ES-I3 (cell line): ENCODE measurements around the gene NPAS1.

Experiments used
- H3K36me3 ChIP-seq: 2 replicates; pipeline ENCODE4 v1.6.1; 2013; ENCODE audit warnings: mild to moderate bottlenecking, low read length, control low read depth, moderate library complexity; ENCODE audit not compliant: insufficient read depth
- H3K4me1 ChIP-seq: 2 replicates; pipeline ENCODE4 v1.6.1; 2013; ENCODE audit warnings: mild to moderate bottlenecking, control low read depth, low read length; ENCODE audit not compliant: insufficient read depth
- H3K9ac ChIP-seq: 2 replicates; pipeline ENCODE4 v1.6.1; 2013; ENCODE audit warnings: low read depth, mild to moderate bottlenecking, low read length, moderate library complexity
- H3K9me3 ChIP-seq: 2 replicates; pipeline ENCODE4 v1.6.1; 2013; ENCODE audit warnings: mild to moderate bottlenecking, low read length, moderate library complexity; ENCODE audit not compliant: control insufficient read depth, insufficient read depth

NPAS1 gene

GRCh38 chr19:47081095-47081494, 61.5 kb downstream of the NPAS1 start:
- Histone ChIP-seq H3K36me3 (peaks cover 28% of the 10 kb centered on the region), H3K9me3 (no peaks in the 10 kb centered on the region), H3K4me1 (peaks cover 12% of the 10 kb centered on the region; the same call in 1 of the 2 replicates), H3K9ac (no peak overlapping the region)

GRCh38 chr19:47082493-47082892, 62.9 kb downstream of the NPAS1 start:
- peaks cover 33% of the 10 kb centered on the region for H3K36me3 ChIP-seq

GRCh38 chr19:47084879-47085439, 65.3 kb downstream of the NPAS1 start:
- peaks cover 37% of the 10 kb centered on the region for H3K36me3 ChIP-seq
- peaks cover 12% of the 10 kb centered on the region; the same call in 1 of the 2 replicates for H3K4me1 ChIP-seq
- no peaks in the 10 kb centered on the region for H3K9me3 ChIP-seq
- no peak overlapping the region for H3K9ac ChIP-seq

More at GRCh38 chr19:47082493-47082892, 62.9 kb downstream of the NPAS1 start:
- Histone ChIP-seq H3K9me3 (no peaks in the 10 kb centered on the region), H3K9ac (no peak overlapping the region), H3K4me1 (peaks cover 12% of the 10 kb centered on the region; the same call in 1 of the 2 replicates)

GRCh38 chr19:47086280-47086679, 66.6 kb downstream of the NPAS1 start:
- Histone ChIP-seq H3K4me1 (peaks cover 8% of the 10 kb centered on the region; the same call in 1 of the 2 replicates), H3K9me3 (no peaks in the 10 kb centered on the region), H3K36me3 (peaks cover 28% of the 10 kb centered on the region)

GRCh38 chr19:47089767-47090350, 70.2 kb downstream of the NPAS1 start:
- Histone ChIP-seq H3K4me1 (peaks cover 3% of the 10 kb centered on the region; the same call in 1 of the 2 replicates), H3K36me3 (peaks cover 12% of the 10 kb centered on the region), H3K9me3 (no peaks in the 10 kb centered on the region), H3K9ac (no peak overlapping the region)

More at GRCh38 chr19:47086280-47086679, 66.6 kb downstream of the NPAS1 start:
- H3K9ac ChIP-seq, result no peak overlapping the region

GRCh38 chr19:47093254-47093653, 73.6 kb downstream of the NPAS1 start:
- no peaks in the 10 kb centered on the region for H3K9me3 ChIP-seq
- no peak overlapping the region for H3K9ac ChIP-seq
- peaks cover 26% of the 10 kb centered on the region for H3K4me1 ChIP-seq
- peaks cover 5% of the 10 kb centered on the region; the same call in 1 of the 2 replicates for H3K36me3 ChIP-seq

- peaks cover 26% of the 10 kb centered on the region for H3K4me1 ChIP-seq
- H3K9ac ChIP-seq, result no peak overlapping the region
- H3K9me3 ChIP-seq, result no peaks in the 10 kb centered on the region
- peaks cover 3% of the 10 kb centered on the region; the same call in 1 of the 2 replicates for H3K36me3 ChIP-seq
Observed at GRCh38 chr19:47093841-47094240, 74.2 kb downstream of the NPAS1 start.

- no peak overlapping the region for H3K9ac ChIP-seq
- H3K4me1 ChIP-seq, result peaks cover 26% of the 10 kb centered on the region
- peaks cover 3% of the 10 kb centered on the region; the same call in 1 of the 2 replicates for H3K36me3 ChIP-seq
- H3K9me3 ChIP-seq, result no peaks in the 10 kb centered on the region
Observed at GRCh38 chr19:47094557-47095475, 75.2 kb downstream of the NPAS1 start.
